ENCODE results near the gene LCOR. TPM values are rescaled to one million over a fixed set of nuclear protein-coding genes. Genes with fewer than 3 reads are reported as not detected.

LCOR gene
- total and polyA plus RNA-seq, 9 of the 15 experiments (the other 6 are each of a cell fraction or from before 2014, with no cell fraction given): 3.6 to 25.2 (median 14.4) TPM

DNA sequence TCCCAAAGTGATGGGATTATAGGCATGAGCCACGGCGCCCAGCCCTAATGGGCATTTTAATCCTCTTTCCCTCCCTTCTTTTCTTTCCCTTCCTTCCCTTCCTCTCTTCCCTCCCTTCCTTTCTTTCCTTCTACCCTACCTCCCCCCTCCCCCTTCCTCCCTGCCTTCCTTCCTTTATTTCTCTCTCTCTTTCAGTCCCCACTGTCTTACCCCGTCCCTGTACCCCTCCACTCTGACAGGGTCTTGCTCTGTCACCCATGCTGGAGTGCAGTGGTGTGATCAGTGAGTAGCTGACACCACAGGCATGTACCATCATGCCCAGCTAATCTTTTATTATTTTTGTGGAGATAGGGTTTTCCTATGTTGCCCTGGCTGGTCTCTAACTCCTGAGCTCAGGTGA lies 24.2 kb downstream of the LCOR start:
- Histone ChIP-seq H4K20me1 (replicated peaks; ENCODE audit: control insufficient read depth, insufficient read depth, low read length) (peaks cover 4% of the 10 kb centered on the region; the same call in 1 of the 2 replicates), H3K9me1 (ENCODE audit: control insufficient read depth, insufficient read depth, low read length) (no peaks in the 10 kb centered on the region), H3K4me2 (ENCODE audit: insufficient read depth, low read length) (no peak overlapping the region), H3K36me3 (ENCODE audit: control insufficient read depth, insufficient read depth, low read length) (peaks cover 4% of the 10 kb centered on the region; the same call in 1 of the 3 replicates), H3K27ac (ENCODE audit: extremely low read depth, low read depth, low read length) (no peak overlapping the region), H3K4me3 (no peak overlapping the region), H2AFZ (ENCODE audit: low read depth, low read length) (no peak overlapping the region), H3K9me3 (replicated peaks; ENCODE audit: control insufficient read depth, insufficient read depth, low read depth, low read length) (no peaks in the 10 kb centered on the region), H3K4me1 (replicated peaks in 1 of 2; ENCODE audit: control insufficient read depth in 2 of 2, insufficient read depth in 2 of 2, low read length in 2 of 2) (peaks cover 0 to 12% of the 10 kb centered on the region in 2 experiments; a peak in 3 of 5 replicates), H3K9ac (ENCODE audit: insufficient read depth in 1 of 2, low read depth in 2 of 2, low read length in 2 of 2) (no peak overlapping the region), H3K27me3 (ENCODE audit: control insufficient read depth in 2 of 2, insufficient read depth in 2 of 2, low read length in 2 of 2) (no peaks in the 10 kb centered on the region), H3K79me2 (ENCODE audit: control insufficient read depth, insufficient read depth, low read length) (peaks cover 90% of the 10 kb centered on the region)
- CTCF ChIA-PET (ENCODE audit: low intra/inter-chr PET ratio): no interaction called here
- 100% methylated on average over 2 of the region's 3 CpGs for WGBS (ENCODE audit: insufficient coverage, low coverage, missing lambda C conversion rate)
- ATAC-seq: no peak
- POLR2A ChIA-PET: interaction anchor here (0.6 kb wide), 1 partner anchor 186 kb away, joined by 3 read pairs; no protein-coding TSS in a partner anchor
- no peak for FAIRE-seq
- in situ Hi-C loops (cut with MboI): no loop called here
- TF ChIP-seq KLF10 (CRISPR knock-in tag; IDR thresholded peaks at IDR 0.05) (no peak), CREM (IDR thresholded peaks at IDR 0.05; ENCODE audit: low read depth) (no peak), CEBPB (tag; IDR thresholded peaks at IDR 0.05) (no peak), SP1 (CRISPR knock-in tag; IDR thresholded peaks at IDR 0.05) (no peak)
- TF ChIP-seq, protein P1, sequence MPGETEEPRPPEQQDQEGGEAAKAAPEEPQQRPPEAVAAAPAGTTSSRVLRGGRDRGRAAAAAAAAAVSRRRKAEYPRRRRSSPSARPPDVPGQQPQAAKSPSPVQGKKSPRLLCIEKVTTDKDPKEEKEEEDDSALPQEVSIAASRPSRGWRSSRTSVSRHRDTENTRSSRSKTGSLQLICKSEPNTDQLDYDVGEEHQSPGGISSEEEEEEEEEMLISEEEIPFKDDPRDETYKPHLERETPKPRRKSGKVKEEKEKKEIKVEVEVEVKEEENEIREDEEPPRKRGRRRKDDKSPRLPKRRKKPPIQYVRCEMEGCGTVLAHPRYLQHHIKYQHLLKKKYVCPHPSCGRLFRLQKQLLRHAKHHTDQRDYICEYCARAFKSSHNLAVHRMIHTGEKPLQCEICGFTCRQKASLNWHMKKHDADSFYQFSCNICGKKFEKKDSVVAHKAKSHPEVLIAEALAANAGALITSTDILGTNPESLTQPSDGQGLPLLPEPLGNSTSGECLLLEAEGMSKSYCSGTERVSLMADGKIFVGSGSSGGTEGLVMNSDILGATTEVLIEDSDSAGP (CRISPR knock-in tag; IDR thresholded peaks at IDR 0.05): no peak
- TF ChIP-seq, protein P2, sequence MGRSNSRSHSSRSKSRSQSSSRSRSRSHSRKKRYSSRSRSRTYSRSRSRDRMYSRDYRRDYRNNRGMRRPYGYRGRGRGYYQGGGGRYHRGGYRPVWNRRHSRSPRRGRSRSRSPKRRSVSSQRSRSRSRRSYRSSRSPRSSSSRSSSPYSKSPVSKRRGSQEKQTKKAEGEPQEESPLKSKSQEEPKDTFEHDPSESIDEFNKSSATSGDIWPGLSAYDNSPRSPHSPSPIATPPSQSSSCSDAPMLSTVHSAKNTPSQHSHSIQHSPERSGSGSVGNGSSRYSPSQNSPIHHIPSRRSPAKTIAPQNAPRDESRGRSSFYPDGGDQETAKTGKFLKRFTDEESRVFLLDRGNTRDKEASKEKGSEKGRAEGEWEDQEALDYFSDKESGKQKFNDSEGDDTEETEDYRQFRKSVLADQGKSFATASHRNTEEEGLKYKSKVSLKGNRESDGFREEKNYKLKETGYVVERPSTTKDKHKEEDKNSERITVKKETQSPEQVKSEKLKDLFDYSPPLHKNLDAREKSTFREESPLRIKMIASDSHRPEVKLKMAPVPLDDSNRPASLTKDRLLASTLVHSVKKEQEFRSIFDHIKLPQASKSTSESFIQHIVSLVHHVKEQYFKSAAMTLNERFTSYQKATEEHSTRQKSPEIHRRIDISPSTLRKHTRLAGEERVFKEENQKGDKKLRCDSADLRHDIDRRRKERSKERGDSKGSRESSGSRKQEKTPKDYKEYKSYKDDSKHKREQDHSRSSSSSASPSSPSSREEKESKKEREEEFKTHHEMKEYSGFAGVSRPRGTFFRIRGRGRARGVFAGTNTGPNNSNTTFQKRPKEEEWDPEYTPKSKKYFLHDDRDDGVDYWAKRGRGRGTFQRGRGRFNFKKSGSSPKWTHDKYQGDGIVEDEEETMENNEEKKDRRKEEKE (IDR thresholded peaks at IDR 0.05; ENCODE audit: borderline replicate concordance in 1 of 2, control insufficient read depth in 1 of 2, low read depth in 2 of 2, low read length in 1 of 2): no peak
- TF ChIP-seq, protein P3, sequence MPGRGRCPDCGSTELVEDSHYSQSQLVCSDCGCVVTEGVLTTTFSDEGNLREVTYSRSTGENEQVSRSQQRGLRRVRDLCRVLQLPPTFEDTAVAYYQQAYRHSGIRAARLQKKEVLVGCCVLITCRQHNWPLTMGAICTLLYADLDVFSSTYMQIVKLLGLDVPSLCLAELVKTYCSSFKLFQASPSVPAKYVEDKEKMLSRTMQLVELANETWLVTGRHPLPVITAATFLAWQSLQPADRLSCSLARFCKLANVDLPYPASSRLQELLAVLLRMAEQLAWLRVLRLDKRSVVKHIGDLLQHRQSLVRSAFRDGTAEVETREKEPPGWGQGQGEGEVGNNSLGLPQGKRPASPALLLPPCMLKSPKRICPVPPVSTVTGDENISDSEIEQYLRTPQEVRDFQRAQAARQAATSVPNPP (IDR thresholded peaks at IDR 0.05; ENCODE audit: borderline replicate concordance, insufficient read depth, insufficient read length): no peak
- no TSS peak for BruUV-seq (replicated peaks)
- no peak for DNase-seq (ENCODE audit: extremely low read depth in 1 of 4, low spot score in 3 of 4)
- intact Hi-C loops (cut with micrococcal nuclease): no loop called here
